Heart right ventricle (tissue), 16 donors: ENCODE data around the gene PODN. TPM values are rescaled to one million over a fixed set of nuclear protein-coding genes. Genes with fewer than 3 reads are reported as not detected.

Source experiments
- ATAC-seq, 8 donors: fragments of 200-7000 bp; cut with Tn5 transposase; one replicate each; pipeline ENCODE4 v1.9.1; 2020; ENCODE audit warnings: mild to moderate bottlenecking in 8 of 8, moderate library complexity in 8 of 8, moderate number of reproducible peaks in 1 of 8
- DNase-seq, 2 donors: peaks; one replicate each; pipeline ENCODE4 v3.0.0-alpha.2; 2020
- H3K27ac ChIP-seq, 10 donors: fragments of 200-600 bp; sonication (generic) in 2 of 10; one replicate each; pipeline versions ENCODE4 v1.5.0 to v1.8.0; 2020 to 2022; ENCODE audit warnings: mild to moderate bottlenecking in 3 of 10
- H3K27me3 ChIP-seq, 7 donors: fragments of 200-600 bp; one replicate each; pipeline ENCODE4 v1.8.0; 2021 to 2022; ENCODE audit warnings: mild to moderate bottlenecking in 2 of 7
- H3K36me3 ChIP-seq, 9 donors: fragments of 200-600 bp; sonication (generic) in 1 of 9; one replicate each; pipeline versions ENCODE4 v1.5.0 to v1.8.0; 2020 to 2022; ENCODE audit warnings: mild to moderate bottlenecking in 2 of 9
- H3K4me1 ChIP-seq, 9 donors: fragments of 200-600 bp; sonication (generic) in 1 of 9; one replicate each; pipeline versions ENCODE4 v1.5.0 to v1.8.0; 2020 to 2022; ENCODE audit warnings: mild to moderate bottlenecking in 4 of 9
- H3K4me3 ChIP-seq, 10 donors: fragments of 200-600 bp; sonication (generic) in 2 of 10; one replicate each; pipeline versions ENCODE4 v1.5.0 to v1.8.0; 2020 to 2022; ENCODE audit warnings: mild to moderate bottlenecking in 7 of 10, moderate library complexity in 2 of 10
- H3K9me3 ChIP-seq, 11 donors: fragments of 200-600 bp in 10 of 11; sonication (generic) in 2 of 11; one replicate each; pipeline versions ENCODE4 v1.5.0 to v1.8.0; 2013 to 2022; ENCODE audit warnings: mild to moderate bottlenecking in 2 of 11, control low read depth in 1 of 11, moderate library complexity in 1 of 11
- WGBS, 2 donors: extraction: QIAGEN DNeasy Blood & Tissue Kit; methylation state at CpG; one replicate each; pipeline ENCODE4 v1.1.7; 2013; ENCODE audit warnings: inconsistent platforms in 1 of 2; 5-methylcytosine and 5-hydroxymethylcytosine counted together
- intact Hi-C, 10 donors: fragments of 100-400 bp; cut with DNase I; formaldehyde crosslinking; loops; one replicate each; pipeline versions ENCODE4 v1.11.1 to v1.14.2; 2022
- polyA plus RNA-seq, 2 donors: library from polyadenylated mRNA; stranded (reverse); fragments of 200-250 nt; gene quantifications; one replicate each; pipeline ENCODE4 v1.2.3, GENCODE V29; 2013
- total RNA-seq, 10 donors: library from RNA; stranded (reverse); fragmentation: NEBNext Ultra II Directional in 3 of 10; extraction: Animal tissue kit (Norgen Biotek cat#: 25700) in 3 of 10; gene quantifications; one replicate each; pipeline versions ENCODE4 v1.2.1 to v1.2.4, GENCODE V29; 2021 to 2023
- TF ChIP-seq, protein P1 (sequence below), 9 donors: fragments of 200-600 bp; sonication (generic) in 2 of 9; IDR thresholded peaks; one replicate each; pipeline versions ENCODE4 v1.5.0 to v1.8.0; 2021 to 2022; ENCODE audit warnings: antibody characterized with exemption in 9 of 9, mild to moderate bottlenecking in 5 of 9, moderate library complexity in 1 of 9
- donor health status: Arrhythmogenic right ventricular cardiomyopathy.
- donor health status: ischemic (EF 13 %, LVEDD 7.1; RV severe dilation, severe dysfunction).
- donor health status: healthy with polysubstance abuse.
- donor health status: DM: no; HTN: yes; CAD: no.
- donor health status: DM: no; HTN: no; CAD: no.
- donor health status: ischemic (EF 25% LVEDD 6.9; RV normal size, moderate dysfunction).
- donor health status: ischemic (EF 25% LVEDD 5.7; RV mildly dilated, moderate dysfunction).
- donor health status: healthy.
- donor health status: DM: yes; HTN: yes; CAD: no.
- donor health status: Ischemic cardiomyopathy.
- donor health status: ischemic (EF 35%, LVEDD 5.7; RV mildly dilated, moderate dysfunction).
- donor health status: nonischemic (EF 11% LVEDD 7.7; RV severe dilation, severe dysfunction).
- donor health status: DM: yes; HTN: yes; CAD: no.
- donor health status: PGD.
- donor health status: ischemic (EF 29% LVEDD 5.4; RV normal size, mild dysfunction).
- donor health status: nonischemic (EF 23%, LVEDD 6.1; RV moderate dilation, normal function).

PODN gene
- total and polyA plus RNA-seq, 12 donors = 11.2 to 27.4 (median 15.4) TPM

DNA sequence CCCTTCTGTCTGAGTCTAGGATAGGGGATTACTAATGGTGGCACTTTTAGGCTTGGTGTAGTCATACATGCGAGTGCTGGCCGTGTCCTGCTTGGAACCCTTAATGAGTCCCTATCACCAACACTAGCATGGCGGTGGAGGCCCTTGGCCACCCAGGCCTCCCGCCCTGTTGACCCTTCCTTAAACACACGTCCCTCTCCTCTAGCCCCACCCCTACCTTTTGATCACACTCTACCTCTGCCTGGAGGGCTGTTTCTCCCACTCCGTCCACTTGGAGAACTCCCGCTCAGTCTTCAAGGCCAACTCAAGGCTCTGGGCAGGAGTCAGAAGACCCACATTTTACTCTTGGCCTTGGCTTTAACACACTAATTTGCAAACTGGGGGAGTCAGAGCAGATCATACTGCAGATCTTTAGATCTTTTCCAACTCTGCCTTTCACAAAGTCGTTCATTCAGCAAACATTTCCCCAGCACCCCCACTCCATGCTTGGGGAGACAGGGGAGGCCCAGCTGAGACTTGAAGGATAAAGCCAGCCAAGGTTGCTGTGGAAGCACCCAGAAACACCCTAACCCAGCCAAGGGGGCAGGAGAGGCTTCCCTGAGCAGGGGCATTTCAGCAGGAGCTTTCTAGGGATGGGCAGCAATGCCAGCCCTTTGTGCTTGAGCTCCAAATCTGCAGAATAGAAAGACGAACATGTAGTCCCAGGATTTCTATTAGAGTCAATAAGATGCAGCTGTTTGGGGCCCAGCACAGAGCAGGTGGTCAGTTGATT, 1.9 kb downstream of the PODN start:
- Histone ChIP-seq H3K9me3 (no peaks in the 10 kb centered on the region), H3K27ac (peak overlapping the region in 3 of 10 donors; percentile 80 to 87 (median 83)), H3K4me3 (peak overlapping the region in 8 of 10 donors; percentile 62 to 91 (median 70)), H3K36me3 (no peaks in the 10 kb centered on the region), H3K27me3 (peaks cover 0 to 40% (median 8%) of the 10 kb centered on the region in 7 donors), H3K4me1 (peaks cover 0 to 32% (median 18%) of the 10 kb centered on the region in 9 donors)
- no peak for DNase-seq
- WGBS, 2 donors = 93 to 94% methylated on average over 9 of the region's 9 CpGs
- ATAC-seq = no peak
- intact Hi-C loops = loop anchor here in 2 of 10 donors (5.0 to 10.0 kb wide), 2 partner anchors 118 to 121 kb away; no protein-coding TSS in a partner anchor
- TF ChIP-seq, protein P1, sequence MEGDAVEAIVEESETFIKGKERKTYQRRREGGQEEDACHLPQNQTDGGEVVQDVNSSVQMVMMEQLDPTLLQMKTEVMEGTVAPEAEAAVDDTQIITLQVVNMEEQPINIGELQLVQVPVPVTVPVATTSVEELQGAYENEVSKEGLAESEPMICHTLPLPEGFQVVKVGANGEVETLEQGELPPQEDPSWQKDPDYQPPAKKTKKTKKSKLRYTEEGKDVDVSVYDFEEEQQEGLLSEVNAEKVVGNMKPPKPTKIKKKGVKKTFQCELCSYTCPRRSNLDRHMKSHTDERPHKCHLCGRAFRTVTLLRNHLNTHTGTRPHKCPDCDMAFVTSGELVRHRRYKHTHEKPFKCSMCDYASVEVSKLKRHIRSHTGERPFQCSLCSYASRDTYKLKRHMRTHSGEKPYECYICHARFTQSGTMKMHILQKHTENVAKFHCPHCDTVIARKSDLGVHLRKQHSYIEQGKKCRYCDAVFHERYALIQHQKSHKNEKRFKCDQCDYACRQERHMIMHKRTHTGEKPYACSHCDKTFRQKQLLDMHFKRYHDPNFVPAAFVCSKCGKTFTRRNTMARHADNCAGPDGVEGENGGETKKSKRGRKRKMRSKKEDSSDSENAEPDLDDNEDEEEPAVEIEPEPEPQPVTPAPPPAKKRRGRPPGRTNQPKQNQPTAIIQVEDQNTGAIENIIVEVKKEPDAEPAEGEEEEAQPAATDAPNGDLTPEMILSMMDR (IDR thresholded peaks at IDR 0.05) = no peak

DNA sequence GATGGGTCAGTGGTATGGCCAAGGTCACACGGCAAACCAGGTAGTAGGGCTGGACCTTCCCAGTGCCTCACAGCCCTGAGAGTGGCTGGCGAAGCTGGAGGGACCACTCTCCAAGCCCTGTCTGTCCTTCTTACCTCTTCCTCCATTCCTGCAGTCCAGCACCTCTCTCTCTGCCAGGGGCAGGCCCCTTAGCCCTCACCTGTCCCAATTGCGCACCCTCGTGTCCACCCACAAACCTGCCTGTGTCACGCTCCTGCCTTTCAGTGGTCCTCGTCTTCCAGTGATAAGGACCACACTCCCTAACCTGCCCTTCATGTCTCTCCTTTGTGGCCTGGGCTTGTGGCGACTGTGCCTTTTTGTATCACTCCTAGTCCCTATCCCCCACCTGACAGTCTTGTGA, 3.4 kb downstream of the PODN start:
- ATAC-seq (no peak), DNase-seq (no peak)
- TF ChIP-seq, protein P1 (IDR thresholded peaks at IDR 0.05) = no peak
- no peaks in the 10 kb centered on the region for H3K9me3 ChIP-seq
- intact Hi-C loops = loop anchor here in 1 of 10 donors (10.0 kb wide), 1 partner anchor 119 kb away; no protein-coding TSS in a partner anchor
- H3K4me3 ChIP-seq = no peak overlapping the region
- H3K27ac ChIP-seq = no peak overlapping the region
- H3K4me1 ChIP-seq = peaks cover 0 to 32% (median 18%) of the 10 kb centered on the region in 9 donors
- 96 to 97% methylated on average over 7 of the region's 7 CpGs for WGBS, 2 donors
- peaks cover 0 to 37% (median 8%) of the 10 kb centered on the region in 7 donors for H3K27me3 ChIP-seq
- peaks cover 0 to 6% (median 0%) of the 10 kb centered on the region in 9 donors for H3K36me3 ChIP-seq

DNA sequence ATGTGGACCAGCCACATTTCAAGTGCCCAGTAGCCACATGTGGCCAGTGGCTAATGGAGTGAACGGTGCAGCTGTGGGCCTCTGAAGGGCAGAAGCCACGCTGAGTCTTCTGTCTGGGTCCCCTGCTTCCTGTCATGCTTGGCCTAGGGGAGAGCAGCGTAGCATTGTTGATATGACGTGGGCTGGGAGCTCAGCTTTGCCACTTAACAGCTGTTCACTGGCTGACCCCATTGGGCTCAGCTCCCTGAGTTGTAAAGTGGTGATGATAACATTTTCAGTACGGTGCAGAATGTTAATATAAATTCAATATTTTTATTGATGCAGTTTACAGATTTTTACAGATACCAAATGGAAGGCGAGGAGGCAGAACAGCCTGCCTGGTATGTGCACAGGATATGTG, 4.5 kb downstream of the PODN start:
- Histone ChIP-seq H3K4me3 (no peak overlapping the region), H3K36me3 (peaks cover 0 to 10% (median 0%) of the 10 kb centered on the region in 9 donors), H3K27ac (peak overlapping the region in 1 of 10 donors; percentile 36), H3K27me3 (peaks cover 0 to 26% (median 8%) of the 10 kb centered on the region in 7 donors), H3K9me3 (no peaks in the 10 kb centered on the region), H3K4me1 (peaks cover 0 to 26% (median 18%) of the 10 kb centered on the region in 9 donors)
- TF ChIP-seq, protein P1 (IDR thresholded peaks at IDR 0.05) = no peak
- DNase-seq (no peak), ATAC-seq (peak in 1 of 8 donors; percentile 8)
- intact Hi-C loops = loop anchor here in 1 of 10 donors (10.0 kb wide), 1 partner anchor 118 kb away; no protein-coding TSS in a partner anchor
- WGBS, 2 donors = 48 to 58% methylated on average over 6 of the region's 6 CpGs

DNA sequence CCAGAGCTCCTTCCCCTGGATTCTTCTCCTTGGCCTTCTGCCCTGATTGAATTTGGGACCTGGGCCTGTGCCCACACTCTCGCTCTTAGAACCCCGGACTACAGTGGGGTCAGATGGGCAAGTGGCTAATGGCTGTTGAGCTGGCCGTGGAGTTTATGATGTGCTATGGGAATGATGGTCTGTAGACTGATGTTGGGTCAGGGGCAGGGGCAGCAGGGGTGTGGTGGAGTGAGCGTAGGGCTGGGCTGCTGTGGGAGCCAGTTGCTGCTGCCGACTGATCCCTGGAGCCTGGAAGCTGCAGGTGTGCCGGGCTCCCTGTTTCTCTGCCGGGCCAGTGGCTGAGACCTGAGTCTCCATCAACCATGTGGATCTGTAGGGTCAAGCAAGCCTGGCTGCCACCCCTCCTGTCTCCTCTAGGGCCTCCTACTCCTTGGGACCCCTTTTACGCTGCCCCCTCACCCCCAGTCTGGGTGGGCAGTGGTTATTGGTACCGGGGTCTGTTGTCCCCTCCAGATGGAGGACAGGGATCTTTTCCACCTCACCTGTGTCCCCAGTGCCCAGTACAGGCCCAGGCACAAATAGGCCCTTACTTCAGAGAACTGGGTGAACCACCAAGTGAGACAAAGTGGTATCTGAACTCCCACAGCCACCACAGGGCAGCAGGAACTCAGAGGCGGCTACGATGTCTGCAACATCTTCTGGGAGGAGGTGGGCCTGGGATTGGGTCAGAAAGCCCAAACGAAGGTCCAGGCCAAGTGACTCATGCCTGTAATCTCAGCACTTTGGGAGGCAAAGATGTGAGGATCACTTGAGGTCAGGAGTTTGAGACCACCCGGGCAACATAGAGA, 5.1 kb downstream of the PODN start:
- Histone ChIP-seq H3K9me3 (no peaks in the 10 kb centered on the region), H3K4me1 (peaks cover 0 to 22% (median 12%) of the 10 kb centered on the region in 9 donors), H3K27me3 (peaks cover 0 to 20% (median 3%) of the 10 kb centered on the region in 7 donors), H3K4me3 (no peak overlapping the region), H3K36me3 (peaks cover 0 to 10% (median 0%) of the 10 kb centered on the region in 9 donors), H3K27ac (peak overlapping the region in 3 of 10 donors; percentile 12 to 52 (median 36))
- WGBS, 2 donors = 81% methylated on average over 13 of the region's 13 CpGs
- peak in 1 of 8 donors; percentile 25 for ATAC-seq
- DNase-seq = no peak
- TF ChIP-seq, protein P1 (IDR thresholded peaks at IDR 0.05) = no peak
- intact Hi-C loops = loop anchor here in 1 of 10 donors (10.0 kb wide), 1 partner anchor 118 kb away; no protein-coding TSS in a partner anchor
